Astrocyte (in vitro differentiated cells and primary cell): ENCODE data around the gene FTCD. TPM values are rescaled to one million over a fixed set of nuclear protein-coding genes. Genes with fewer than 3 reads are reported as not detected.
A peak's percentile ranks its signal among the peaks of the same experiment; 100 is the strongest.
"Not testable (repeated sequence)": the region's sequence is repeated elsewhere in the genome, so short reads cannot be mapped to it uniquely, and the experiment has no call there.

Experiments
- DNase-seq: peaks from one replicate; pipeline ENCODE4 v3.0.0-alpha.2; 2010; ENCODE audit warnings: low read depth
- FAIRE-seq: peaks from 2 replicates; lab custom pipeline; 2011; peaks lifted over from hg19 to GRCh38; lab: Jason Lieb, UNC
- H2AFZ ChIP-seq: 2 replicates; pipeline ENCODE4 v1.6.0; 2012; ENCODE audit warnings: low read depth, low read length, inconsistent platforms
- H3K27ac ChIP-seq: 2 replicates; pipeline ENCODE4 v1.5.1; 2011; ENCODE audit warnings: low read depth, low read length, inconsistent platforms
- H3K27me3 ChIP-seq: 2 replicates; pipeline ENCODE4 v1.6.0; 2011; ENCODE audit warnings: low read length, inconsistent platforms; ENCODE audit not compliant: insufficient read depth
- H3K36me3 ChIP-seq: 2 replicates; pipeline ENCODE4 v1.5.1; 2011; ENCODE audit warnings: low read length, inconsistent platforms; ENCODE audit not compliant: insufficient read depth
- H3K4me1 ChIP-seq: 2 replicates; pipeline ENCODE4 v1.5.1; 2011; ENCODE audit warnings: low read length, inconsistent platforms; ENCODE audit not compliant: insufficient read depth
- H3K4me2 ChIP-seq: 2 replicates; pipeline ENCODE4 v1.6.0; 2012; ENCODE audit warnings: low read length, inconsistent platforms
- H3K4me3 ChIP-seq: 2 replicates; pipeline ENCODE4 v1.5.1; 2011; ENCODE audit warnings: low read depth, mild to moderate bottlenecking, low read length, inconsistent platforms; ENCODE audit not compliant: insufficient read depth
- H3K79me2 ChIP-seq: 2 replicates; pipeline ENCODE4 v1.6.0; 2012; ENCODE audit warnings: mild to moderate bottlenecking, low read length, inconsistent platforms; ENCODE audit not compliant: insufficient read depth
- H3K9ac ChIP-seq: 2 replicates; pipeline ENCODE4 v1.6.0; 2012; ENCODE audit warnings: mild to moderate bottlenecking, low read length, inconsistent platforms
- H3K9me3 ChIP-seq: 2 replicates; pipeline ENCODE4 v1.5.1; 2012; ENCODE audit warnings: low read depth, mild to moderate bottlenecking, low read length, inconsistent platforms; ENCODE audit not compliant: insufficient read depth
- H4K20me1 ChIP-seq: 2 replicates; pipeline ENCODE4 v1.6.0; 2012; ENCODE audit warnings: low read length, inconsistent platforms; ENCODE audit not compliant: insufficient read depth
- H3K27ac Mint-ChIP-seq: one replicate; pipeline ENCODE4 v1.8.0; 2021; ENCODE audit warnings: mild to moderate bottlenecking, mixed read lengths; ENCODE audit not compliant: unreplicated experiment
- H3K27me3 Mint-ChIP-seq: one replicate; pipeline ENCODE4 v1.8.0; 2021; ENCODE audit warnings: low read depth, mixed read lengths; ENCODE audit not compliant: unreplicated experiment
- H3K36me3 Mint-ChIP-seq: one replicate; pipeline ENCODE4 v1.8.0; 2021; ENCODE audit warnings: low read depth, mixed read lengths; ENCODE audit not compliant: unreplicated experiment
- H3K4me1 Mint-ChIP-seq: one replicate; pipeline ENCODE4 v1.8.0; 2021; ENCODE audit warnings: low read depth, mixed read lengths; ENCODE audit not compliant: unreplicated experiment
- H3K4me3 Mint-ChIP-seq: one replicate; pipeline ENCODE4 v1.8.0; 2021; ENCODE audit warnings: mild to moderate bottlenecking, moderate library complexity, mixed read lengths; ENCODE audit not compliant: unreplicated experiment
- H3K9me3 Mint-ChIP-seq: one replicate; pipeline ENCODE4 v1.8.0; 2021; ENCODE audit warnings: mild to moderate bottlenecking, mixed read lengths; ENCODE audit not compliant: unreplicated experiment
- CTCF ChIP-seq: IDR thresholded peaks from 2 replicates; pipeline ENCODE4 v1.5.1; 2011; ENCODE audit warnings: low read depth, mild to moderate bottlenecking, inconsistent platforms, low read length, moderate library complexity; ENCODE audit not compliant: insufficient read depth
- EZH2 ChIP-seq: IDR thresholded peaks from 2 replicates; pipeline ENCODE4 v1.6.1; 2012; ENCODE audit warnings: mild to moderate bottlenecking, low read length, inconsistent platforms; ENCODE audit not compliant: insufficient read depth
- total RNA-seq: library from RNA; stranded (reverse); gene quantifications from 2 replicates; pipeline ENCODE4 v1.2.1, GENCODE V29; 2021

Gene FTCD
- total RNA-seq, 1 donor from 2014 or later: 1.9 TPM

GRCh38 chr21:46184625-46185555 is 29.5 kb upstream of the FTCD start:
- Histone ChIP-seq H3K79me2 (no peaks in the 10 kb centered on the region), H3K27me3 (no peaks in the 10 kb centered on the region), H3K9me3 (no peaks in the 10 kb centered on the region), H3K4me2 (peak overlapping the region; percentile 90), H3K36me3 (no peaks in the 10 kb centered on the region), H4K20me1 (no peaks in the 10 kb centered on the region), H3K9ac (peak overlapping the region; percentile 68), H2AFZ (peak overlapping the region; percentile 70), H3K4me3 (peak overlapping the region; percentile 64), H3K27ac (peak overlapping the region; percentile 55), H3K4me1 (peaks cover 20% of the 10 kb centered on the region)
- Mint-ChIP-seq H3K4me1 (peaks cover 21% of the 10 kb centered on the region), H3K36me3 (peaks cover 2% of the 10 kb centered on the region), H3K27ac (peak overlapping the region; percentile 26), H3K27me3 (no peaks in the 10 kb centered on the region), H3K4me3 (peak overlapping the region; percentile 85), H3K9me3 (no peaks in the 10 kb centered on the region)
- TF ChIP-seq EZH2 (no peak), CTCF (no peak)
- peak; percentile 90 for DNase-seq
- no peak for FAIRE-seq

DNA sequence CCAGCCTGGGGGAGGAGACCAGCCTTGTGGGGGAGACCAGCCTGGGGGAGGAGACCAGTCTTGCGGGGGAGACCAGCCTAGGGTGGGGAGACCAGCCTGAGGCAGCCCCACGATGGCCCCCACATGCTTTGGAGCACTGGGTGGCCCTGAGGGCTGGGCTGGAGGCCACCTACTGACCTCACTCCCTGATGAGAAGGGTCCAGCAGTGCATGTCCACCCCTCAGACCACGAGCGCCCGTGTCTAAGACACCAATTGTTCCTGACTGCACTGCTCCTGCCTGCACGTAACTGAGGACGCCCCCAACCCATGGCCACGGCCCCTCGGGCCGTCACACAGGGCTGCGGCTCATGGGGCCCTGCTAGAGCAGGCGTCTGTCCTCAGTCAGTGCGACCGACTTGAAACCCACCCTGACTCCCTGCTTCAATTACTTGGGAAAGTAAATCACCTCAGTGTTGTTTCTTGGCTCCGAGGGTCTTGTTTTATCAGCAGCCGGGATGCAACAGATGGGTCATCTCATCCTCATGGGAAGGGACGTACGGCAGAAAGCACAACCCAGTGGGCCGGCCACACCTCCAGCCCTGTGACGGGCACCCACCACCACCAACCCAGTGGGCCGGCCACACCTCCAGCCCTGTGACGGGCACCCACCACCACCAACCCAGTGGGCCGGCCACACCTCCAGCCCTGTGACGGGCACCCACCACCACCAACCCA is 28.7 kb upstream of the FTCD start, which contains the start of gene SPATC1L:
Gene SPATC1L (minus strand): TSS at position 550 of the 715 bp plus-strand sequence. CDS start 1,643 bp downstream, outside the sequence.
- H3K4me1 Mint-ChIP-seq: peaks cover 14% of the 10 kb centered on the region
- DNase-seq (peak; percentile 77), FAIRE-seq (no peak)
- H3K4me1 ChIP-seq: peaks cover 13% of the 10 kb centered on the region
- H3K27ac ChIP-seq: peak within 1 kb of the TSS; percentile 55
- H3K9me3 Mint-ChIP-seq: no peaks in the 10 kb centered on the region
- H3K4me3 ChIP-seq: peak within 1 kb of the TSS; percentile 86
- H2AFZ ChIP-seq: peak within 1 kb of the TSS; percentile 76
- H3K9ac ChIP-seq: peak within 1 kb of the TSS; percentile 80
- no peaks in the 10 kb centered on the region for H3K27me3 Mint-ChIP-seq
- no peaks in the 10 kb centered on the region for H3K36me3 ChIP-seq
- peaks cover 2% of the 10 kb centered on the region for H3K36me3 Mint-ChIP-seq
- H4K20me1 ChIP-seq: no peaks in the 10 kb centered on the region
- H3K4me2 ChIP-seq: peak within 1 kb of the TSS; percentile 94
- no peaks in the 10 kb centered on the region for H3K27me3 ChIP-seq
- H3K4me3 Mint-ChIP-seq: peak within 1 kb of the TSS; percentile 86
- H3K27ac Mint-ChIP-seq: peak within 1 kb of the TSS; percentile 26
- no peaks in the 10 kb centered on the region for H3K79me2 ChIP-seq
- H3K9me3 ChIP-seq: no peaks in the 10 kb centered on the region
- TF ChIP-seq EZH2 (no peak), CTCF (no peak)

DNA sequence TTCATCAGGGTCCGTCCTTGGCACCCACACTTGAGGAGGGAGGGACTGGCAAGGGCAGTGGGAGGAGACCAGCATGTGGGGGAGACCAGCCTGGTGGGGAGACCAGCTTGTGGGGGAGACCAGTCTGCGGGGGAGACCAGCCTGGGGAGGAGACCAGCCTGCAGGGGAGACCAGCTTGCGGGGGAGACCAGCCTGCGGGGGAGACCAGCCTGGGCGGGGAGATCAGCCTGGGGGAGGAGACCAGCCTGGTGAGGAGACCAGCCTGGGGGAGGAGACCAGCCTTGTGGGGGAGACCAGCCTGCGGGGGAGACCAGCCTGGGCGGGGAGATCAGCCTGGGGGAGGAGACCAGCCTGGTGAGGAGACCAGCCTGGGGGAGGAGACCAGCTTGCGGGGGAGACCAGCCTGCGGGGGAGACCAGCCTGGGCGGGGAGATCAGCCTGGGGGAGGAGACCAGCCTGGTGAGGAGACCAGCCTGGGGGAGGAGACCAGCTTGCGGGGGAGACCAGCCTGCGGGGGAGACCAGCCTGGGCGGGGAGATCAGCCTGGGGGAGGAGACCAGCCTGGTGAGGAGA is 28.0 kb upstream of the FTCD start:
- not testable (repeated sequence) for H3K4me1 Mint-ChIP-seq, H3K9ac ChIP-seq, H3K9me3 Mint-ChIP-seq, H3K27ac ChIP-seq, H3K4me1 ChIP-seq, H3K9me3 ChIP-seq, DNase-seq, H3K36me3 ChIP-seq, H3K27me3 Mint-ChIP-seq, H4K20me1 ChIP-seq, H3K27ac Mint-ChIP-seq, H2AFZ ChIP-seq, H3K79me2 ChIP-seq, H3K4me3 ChIP-seq, H3K36me3 Mint-ChIP-seq, H3K27me3 ChIP-seq, FAIRE-seq
- peak overlapping the region; percentile 86 for H3K4me3 Mint-ChIP-seq
- peak overlapping the region; percentile 94 for H3K4me2 ChIP-seq
